Limb (tissue), 2 donors: ENCODE measurements around the gene SP1.
A peak's percentile ranks its signal among the peaks of the same experiment; 100 is the strongest.

Source experiments
- DNase-seq, 2 donors: peaks; one replicate each; pipeline ENCODE4 v3.0.0-alpha.2; 2016; ENCODE audit errors: extremely low spot score in 2 of 2

SP1 gene

DNA sequence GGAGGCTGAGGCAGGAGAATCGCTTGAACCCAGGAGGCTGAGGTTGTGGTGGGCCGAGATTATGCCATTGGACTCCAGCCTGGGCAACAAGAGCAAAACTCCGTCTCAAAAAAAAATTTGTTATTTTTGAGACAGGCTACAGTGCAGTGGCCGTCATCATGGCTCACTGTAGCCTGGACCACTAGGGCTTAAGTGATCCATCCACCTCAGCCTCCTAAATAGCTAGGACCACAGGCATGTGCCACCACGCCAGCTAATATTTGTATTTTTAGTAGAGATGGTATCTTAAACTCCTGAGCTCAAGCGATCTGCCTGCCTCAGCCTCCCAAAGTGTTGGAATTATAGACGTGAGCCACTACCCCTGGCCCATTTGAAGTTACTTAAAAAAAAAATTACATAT lies 71.0 kb downstream of the SP1 start:
- no peak for DNase-seq

- peak; percentile 99 to 100 for DNase-seq
These were observed 71.7 kb downstream of the SP1 start, which contains the start of gene PCBP2 for GRCh38 chr12:53451661-53452158. PCBP2 (plus strand) TSS chr12:53452102; CDS start chr12:53454801, 2,699 bp downstream.

DNA sequence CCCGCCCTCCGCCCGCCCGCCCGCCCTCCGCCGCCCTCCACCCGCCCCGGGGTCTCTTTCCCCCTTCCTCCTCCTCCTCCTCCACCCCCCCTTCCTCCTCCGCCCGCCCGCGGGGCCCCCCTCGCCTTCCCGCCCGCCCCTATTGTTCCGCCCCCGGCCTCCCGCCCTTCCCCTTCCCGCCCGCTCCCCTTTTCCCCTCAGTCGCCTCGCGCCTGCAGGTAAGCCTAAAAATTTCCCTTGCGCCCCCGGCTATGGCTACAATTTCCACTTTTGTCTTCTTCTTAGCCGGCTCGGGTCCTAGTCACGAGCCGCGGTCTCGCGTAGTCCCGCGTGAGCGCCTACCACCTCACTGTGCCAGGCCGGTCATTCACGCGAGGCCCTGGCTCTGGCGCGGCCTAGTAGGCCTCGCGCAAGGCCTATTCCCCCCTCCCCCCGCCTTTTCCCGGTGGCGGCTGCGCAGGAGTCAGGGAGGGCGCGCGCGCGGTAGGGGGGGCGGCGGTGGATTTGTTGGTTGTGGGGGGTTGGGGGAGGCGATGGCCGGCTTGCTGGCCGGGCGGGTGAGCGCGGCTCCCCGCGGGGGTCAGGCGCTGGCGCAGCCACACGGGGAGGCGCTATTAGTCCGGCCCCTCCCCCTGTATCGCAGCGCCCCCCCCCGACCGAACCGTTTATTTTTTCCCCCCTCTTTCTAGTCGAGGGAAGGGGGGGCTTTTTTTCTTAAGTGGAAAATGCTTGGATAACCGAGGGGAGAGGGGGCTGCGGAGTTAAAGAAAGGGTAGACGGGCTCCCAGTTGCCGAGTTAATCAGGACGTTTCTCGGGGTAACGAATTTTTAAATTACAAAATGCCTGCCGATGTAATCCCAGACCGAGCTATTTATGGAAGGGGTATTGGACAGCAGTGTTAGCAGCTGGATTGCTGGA lies 72.4 kb downstream of the SP1 start:
- peak; percentile 62 to 93 for DNase-seq

DNA sequence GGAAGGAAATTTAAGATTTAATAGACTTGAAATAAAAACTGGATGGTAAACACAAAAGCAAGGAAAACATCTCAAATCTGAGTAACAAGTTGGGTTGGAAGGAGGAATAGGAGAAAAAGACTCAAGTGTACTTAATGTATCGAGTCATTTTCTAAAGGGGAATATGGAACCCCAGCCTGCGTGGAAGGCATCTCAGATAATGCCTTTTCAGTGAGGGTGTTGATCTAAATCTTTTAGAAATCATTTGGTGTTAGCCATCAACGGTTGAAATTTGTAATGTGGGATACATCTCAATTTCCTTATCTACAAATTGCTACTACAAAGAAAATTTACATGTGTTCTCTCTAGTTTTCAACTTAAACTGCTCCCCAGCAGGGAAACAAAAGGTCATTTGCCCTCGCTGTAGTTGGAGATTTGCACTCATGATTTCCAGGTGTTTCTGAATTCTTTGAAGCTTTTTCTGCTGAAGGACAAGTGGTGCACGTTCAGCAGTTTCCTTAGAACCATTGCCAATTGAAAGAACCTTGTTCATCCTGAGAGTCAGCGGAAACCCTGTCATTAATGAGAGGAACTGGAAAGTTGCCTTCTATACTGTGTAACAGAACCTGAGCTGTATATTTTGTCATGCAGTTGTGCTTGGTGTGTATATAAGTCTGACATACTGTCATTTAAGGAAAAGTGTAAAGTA lies 74.1 kb downstream of the SP1 start:
- no peak for DNase-seq

DNA sequence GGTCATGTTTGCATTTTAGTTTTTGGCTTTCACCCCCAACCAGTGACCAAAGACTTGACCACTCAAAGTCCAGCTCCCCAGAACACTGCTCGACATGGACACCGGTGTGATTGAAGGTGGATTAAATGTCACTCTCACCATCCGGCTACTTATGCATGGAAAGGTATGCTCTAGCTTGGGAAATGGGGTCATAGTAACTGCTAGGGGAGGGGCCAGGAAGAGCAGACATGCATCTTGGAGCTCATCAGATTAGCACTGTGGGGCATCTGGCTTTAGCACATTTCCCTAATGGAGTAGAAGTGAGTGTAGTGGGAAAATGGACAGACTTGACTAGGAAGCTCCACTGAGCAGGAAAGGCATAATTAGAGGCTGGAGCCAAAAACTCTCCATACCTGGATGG lies 74.7 kb downstream of the SP1 start:
- DNase-seq, result no peak

GRCh38 chr12:53456654-53457366 lies 76.8 kb downstream of the SP1 start:
- DNase-seq, result no peak

- no peak for DNase-seq
These were observed 79.1 kb downstream of the SP1 start for GRCh38 chr12:53459097-53459496.

DNA sequence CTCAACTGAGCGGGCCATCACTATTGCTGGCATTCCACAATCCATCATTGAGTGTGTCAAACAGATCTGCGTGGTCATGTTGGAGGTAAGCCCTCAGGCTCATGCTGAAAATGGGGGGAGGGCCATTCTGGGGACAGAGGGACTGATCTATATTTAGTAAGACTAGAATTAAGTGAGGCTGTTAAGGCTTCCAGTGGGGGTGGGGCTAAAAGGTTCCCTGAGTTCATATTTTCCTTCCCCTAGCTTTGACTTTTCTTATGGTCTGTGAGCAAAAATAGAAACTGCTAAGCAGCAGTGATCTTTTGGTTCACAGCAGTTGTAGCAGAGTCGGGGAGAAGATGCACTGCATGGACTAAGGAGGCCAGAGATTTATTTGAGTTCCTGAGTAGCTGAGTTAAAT lies 81.1 kb downstream of the SP1 start:
- no peak for DNase-seq

DNA sequence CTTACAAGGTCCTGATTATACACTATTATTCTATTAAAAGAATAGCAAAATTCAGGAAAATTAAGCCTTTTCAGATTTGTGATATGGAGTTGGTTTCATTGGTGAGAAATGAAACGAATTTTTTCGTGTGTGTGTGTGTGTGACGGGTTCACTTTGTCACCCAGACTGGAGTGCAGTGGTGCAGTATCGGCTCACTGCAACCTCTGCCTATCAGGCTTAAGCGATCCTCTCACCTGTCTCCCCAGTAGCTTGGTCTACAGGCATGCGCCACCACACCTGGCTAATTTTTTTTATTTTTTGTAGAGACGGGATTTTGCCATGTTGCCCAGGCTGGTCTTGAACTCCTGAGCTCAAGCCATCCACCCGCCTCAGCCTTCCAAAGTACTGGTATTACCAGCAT lies 81.6 kb downstream of the SP1 start:
- no peak for DNase-seq

DNA sequence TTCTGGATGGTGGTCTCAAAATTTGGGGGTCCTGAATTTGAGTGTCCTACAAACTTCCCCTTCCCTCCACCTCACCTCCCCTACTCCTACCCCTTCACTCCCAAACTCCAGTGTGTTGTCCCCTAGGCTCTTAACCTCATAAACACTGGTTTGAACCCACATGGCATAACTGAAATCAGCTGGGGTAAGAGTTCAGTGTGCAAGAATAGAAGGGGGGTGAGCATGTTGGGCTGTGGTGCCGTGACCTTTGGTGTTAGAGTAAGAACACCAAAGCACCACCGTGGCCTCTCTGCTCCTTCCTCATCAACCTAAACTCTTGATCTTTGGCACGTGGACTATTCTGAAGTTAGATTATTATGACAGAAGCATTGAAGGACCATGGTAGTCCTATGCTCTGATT lies 83.0 kb downstream of the SP1 start:
- no peak for DNase-seq

- DNase-seq, result no peak
These were observed 84.0 kb downstream of the SP1 start for GRCh38 chr12:53463802-53464560.

DNA sequence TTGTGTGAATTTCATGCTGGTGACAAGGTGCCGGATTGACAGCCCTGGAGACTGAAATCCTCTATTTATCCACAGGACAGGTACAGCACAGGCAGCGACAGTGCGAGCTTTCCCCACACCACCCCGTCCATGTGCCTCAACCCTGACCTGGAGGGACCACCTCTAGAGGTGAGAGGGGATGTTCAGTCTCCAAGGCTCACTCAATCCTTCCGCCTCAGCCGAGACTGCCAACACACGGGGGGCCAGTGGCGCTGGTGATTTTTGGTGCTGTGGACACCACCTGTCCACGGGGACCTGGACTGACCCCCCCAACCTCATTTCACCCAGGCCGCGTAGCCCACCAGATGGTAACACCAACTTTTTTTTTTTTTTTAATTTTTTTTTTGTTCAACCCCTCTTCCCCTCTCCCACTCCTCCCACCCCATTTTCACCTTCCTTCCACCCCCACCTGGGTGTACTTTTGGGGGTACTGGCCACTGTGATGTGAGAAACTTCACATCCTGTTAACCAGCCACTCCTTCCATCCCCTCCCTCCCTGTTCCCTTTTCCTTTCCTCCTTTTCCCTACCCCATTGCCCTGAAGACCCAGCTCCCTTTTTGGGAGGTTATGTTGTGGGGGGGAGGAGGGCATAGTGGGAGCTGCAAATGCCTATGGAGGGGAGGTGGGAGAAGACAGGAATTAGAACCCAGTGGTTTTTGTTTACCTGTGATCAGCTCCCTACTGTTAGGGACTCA lies 84.9 kb downstream of the SP1 start:
- DNase-seq, result no peak

DNA sequence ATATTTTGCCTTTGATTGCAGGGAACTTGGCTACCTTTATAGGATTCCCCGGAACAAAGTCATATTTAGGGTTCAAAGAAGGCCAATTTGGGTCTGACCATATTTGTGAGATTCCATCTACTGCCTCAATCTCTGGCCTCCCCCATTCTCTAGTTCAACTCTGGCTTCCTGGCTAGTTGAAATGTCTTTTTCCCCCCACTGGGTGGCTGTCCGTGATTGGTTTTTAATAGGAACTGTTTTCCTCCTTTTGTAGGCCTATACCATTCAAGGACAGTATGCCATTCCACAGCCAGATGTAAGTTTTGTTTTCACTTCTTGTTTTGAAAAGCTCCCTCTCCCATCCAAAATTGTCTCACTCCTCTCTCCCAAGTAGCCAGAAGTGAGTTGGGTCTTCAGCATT lies 85.7 kb downstream of the SP1 start:
- no peak for DNase-seq
